GM19468 (cell line): ENCODE data around the gene B9D2.

Experiments
- ATAC-seq: cut with Tn5 transposase; IDR thresholded peaks from one replicate; pipeline ENCODE4 v1.9.1; 2021; ENCODE audit warnings: mild to moderate bottlenecking, moderate library complexity, moderate number of reproducible peaks; ENCODE audit not compliant: unreplicated experiment; ENCODE audit errors: extremely low read depth

The B9D2 gene

DNA sequence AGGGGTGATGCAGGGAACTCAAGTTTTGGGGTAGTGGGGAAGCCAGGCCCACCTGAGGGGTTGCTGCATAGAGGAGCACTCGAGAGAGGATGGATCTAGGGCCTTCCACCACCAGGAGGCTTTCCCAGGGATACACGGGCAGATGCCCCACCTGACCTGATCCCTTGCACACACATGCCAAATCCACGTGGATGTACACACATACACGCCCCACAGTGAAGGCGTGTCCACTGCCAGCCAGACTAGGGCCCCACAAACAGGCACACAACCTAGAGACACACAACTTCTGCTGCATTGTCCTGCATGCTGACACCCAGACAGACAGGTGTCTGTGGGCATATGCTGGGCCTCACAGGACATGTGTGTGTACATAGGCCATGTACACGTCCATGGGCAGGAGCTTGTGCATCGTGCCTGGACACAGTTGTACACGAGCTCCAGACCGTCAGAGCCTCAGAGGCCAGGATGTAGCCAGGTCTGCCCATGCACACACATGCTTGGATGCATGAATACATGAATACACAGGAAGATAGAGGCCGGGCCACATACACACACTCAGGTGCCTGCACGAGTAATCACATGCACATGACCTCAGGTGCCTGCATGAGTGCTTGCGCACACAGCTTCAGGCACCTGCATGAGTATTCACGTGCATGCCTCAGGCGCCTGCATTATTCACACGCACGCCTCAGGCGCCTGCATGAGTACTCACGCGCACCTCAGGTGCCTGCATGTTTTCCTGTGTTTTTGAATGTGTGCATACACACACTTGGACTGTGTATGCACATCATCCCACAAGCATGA, 45.1 kb downstream of the B9D2 start:
- ATAC-seq, result no peak

DNA sequence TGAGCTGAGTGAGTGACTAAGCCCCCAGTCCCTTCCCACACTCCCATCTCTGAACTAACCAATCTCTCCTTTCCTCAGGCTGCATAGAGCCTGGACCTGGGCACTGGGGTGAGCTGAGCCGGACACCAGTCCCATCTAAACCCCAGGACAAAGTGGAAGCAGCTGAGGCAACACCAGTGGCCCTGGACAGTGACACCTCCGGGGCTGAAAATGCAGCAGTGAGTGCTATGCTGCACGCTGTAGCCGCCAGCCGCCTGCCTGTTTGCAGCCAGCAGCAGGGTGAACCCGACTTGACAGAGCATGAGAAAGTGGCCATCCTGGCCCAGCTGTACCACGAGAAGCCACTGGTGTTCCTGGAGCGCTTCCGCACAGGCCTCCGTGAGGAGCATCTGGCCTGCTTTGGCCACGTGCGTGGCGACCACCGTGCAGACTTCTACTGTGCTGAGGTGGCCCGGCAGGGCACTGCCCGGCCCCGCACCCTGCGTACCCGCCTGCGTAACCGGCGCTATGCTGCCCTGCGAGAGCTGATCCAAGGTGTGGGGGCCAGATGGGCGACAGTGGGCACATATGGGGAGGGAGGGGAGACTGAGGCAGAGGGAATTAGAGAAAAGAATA, 47.5 kb downstream of the B9D2 start:
- no peak for ATAC-seq

DNA sequence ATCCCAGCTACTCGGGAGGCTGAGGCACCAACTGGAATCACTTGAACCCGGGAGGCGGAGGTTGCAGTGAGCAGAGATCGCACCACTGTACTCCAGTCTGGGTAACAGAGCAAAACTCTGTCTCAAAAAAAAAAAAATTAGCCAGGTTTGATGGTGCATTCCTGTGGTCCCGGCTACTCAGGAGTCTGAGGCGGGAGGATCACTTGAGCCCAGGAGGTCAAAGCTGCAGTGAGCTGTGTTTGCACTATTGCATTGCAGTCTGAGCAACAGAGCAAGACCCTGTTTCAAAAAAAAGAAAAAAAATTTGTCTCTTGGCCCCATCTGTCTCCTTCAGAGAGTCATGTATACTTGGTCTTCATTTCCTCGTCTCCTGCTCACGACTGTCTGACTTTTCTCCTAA, 52.3 kb downstream of the B9D2 start:
- ATAC-seq, result no peak

DNA sequence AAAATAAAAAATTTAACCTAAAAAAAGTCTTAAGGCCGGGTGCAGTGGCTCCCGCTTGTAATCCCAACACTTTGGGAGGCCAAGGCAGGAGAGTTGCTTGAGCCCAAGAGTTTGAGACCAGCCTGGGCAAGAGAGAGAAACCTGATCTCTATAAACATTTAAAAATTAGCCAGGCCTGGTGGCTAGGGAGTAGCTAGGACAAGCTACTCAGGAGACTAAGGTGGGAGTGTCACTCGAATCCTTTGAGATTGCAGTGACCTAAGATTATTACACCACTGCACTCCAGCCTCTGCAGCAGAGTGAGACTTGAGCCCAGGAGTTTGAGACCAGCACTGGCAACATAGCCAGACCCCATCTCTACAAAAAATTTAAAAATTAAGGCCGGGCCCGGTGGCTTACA, 52.9 kb downstream of the B9D2 start:
- no peak for ATAC-seq

DNA sequence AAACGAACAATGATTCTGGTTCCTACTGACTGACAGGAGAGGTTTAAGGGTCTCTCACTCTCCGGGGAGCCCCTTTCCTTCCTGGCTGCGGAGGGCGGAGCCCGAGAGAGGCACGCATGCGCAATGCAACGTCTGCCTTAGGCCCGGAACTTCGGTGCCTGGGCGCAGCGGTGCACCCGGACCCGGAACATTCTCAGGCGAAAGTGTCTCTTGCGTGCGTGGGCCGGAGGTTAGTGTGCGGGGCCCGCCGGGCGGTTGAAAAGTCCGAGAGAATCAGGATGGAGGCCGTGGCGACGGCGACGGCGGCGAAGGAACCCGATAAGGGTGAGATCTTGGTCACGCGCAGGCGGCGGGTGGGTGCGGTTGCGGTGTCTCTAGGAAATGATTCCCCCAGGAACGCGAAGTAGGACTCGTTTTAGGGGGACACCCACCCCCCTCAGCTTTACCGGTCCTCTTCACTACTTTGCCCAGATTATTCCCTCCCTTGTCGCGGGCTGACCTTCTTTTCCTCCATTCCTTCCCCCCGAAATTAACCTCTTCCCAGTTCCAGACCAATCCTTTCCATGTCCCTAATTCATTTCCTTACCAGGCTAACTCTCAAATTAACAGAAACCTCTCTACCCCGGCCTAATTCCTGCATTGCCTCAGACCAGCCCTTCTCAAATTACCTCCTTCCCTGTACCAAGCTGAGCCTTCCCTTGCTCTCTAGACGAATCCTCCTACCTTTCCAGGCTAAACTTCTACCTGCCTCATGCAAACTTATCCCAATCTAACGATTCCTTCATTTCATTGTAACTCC, 53.7 kb downstream of the B9D2 start, which contains the start of gene CCDC97:
TSS of gene CCDC97 (plus strand) at position 140 of the 799 bp plus-strand sequence. CDS start at position 279, 139 bp downstream.
- peak; percentile 45 for ATAC-seq

DNA sequence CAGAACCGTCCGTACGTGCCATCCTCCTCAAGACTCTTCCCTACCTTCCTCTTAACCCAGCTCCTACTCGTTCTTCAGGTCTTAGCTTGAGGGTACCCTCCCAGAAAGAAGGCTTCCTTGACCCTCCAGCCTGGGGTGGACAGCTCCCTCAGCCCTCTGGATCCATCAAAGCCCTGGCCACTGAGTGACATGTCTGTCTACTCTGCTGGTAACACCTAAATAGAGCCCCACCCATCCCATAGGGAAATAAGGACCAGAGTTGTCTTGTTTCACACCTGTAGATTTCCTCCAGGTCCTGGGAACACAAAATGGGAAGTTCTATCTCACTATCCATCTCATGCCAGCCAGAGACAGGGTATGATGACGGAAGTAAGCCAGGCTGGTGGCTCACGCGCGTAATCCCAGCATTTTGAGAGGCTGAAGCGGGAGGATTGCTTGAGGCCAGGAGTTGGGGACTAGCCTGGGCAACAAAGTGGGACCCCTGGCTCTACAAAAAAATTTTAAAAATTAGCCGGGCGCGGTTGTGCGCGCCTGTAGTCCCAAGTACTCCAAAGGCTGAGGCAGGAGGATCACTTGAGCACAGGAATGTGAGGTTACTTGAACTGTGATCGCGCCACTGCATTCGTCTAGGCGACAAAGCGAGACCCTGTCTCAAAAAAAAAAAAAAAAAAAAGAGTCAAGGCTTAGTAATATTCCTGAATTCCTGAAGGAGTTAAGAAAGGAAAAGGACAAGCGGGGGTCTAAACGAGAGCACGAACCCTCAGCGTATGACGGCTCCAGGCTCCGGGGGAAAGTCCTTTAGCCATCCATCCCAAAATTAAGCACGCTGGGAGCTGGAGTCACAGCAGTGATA, 54.5 kb downstream of the B9D2 start:
- no peak for ATAC-seq

DNA sequence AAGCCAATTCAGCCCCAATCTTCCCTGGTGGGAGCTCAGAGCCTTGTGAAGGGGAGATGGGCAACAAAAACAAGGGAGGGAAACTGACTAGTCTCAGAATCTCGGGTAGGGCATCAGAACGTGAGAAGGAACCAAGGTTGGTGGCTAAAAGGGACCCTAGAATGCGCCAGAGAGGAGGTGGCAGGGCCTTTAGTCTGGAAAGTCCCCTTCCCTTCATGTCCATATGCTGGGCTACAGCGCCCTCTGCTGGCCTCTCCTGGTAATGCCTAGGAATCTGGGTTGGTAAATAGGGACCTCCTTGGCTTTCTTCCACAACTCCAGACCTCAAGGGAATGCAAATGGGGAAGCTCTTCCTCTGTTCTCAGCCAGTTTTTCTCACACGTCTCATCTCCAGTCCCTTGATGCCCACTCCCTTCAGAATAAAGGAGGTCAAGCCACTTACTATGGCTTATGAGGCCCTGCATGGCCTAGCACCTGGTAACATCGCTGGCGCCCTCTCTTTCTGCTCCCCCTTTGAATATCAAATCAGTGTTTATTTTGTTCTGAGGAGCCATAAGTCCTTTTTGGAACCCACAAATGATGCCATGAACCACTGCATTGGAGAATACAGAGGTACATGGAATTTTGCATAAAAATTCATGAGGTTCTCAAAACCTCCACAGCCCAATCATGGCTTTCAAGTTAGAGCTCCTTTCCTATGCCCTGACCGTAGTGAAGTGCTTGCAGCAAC, 55.3 kb downstream of the B9D2 start:
- no peak for ATAC-seq

DNA sequence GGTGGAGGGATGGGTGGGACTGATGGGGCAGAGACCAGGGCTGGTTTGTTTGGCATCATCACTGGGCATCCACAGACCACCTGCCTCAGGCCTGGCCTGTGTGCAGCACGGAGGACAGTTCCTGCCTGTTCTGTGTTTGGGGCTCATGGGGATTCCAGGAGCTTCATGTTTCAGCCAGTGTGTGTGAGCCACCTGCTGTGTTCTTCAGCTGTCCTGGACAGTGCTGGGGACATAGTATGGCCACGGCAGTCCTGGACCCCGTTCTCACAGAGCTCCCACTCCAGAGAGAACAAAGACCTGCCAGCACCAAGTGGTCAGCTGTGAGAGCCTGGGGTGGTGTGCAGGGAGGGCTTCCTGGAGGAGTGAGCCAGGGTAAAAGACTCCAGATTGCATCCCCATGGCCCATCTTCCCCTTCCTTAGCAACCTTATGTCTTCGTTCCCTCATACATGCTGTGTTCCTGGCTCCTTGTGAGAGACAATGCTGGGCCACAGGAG, 55.9 kb downstream of the B9D2 start:
- ATAC-seq, result no peak

DNA sequence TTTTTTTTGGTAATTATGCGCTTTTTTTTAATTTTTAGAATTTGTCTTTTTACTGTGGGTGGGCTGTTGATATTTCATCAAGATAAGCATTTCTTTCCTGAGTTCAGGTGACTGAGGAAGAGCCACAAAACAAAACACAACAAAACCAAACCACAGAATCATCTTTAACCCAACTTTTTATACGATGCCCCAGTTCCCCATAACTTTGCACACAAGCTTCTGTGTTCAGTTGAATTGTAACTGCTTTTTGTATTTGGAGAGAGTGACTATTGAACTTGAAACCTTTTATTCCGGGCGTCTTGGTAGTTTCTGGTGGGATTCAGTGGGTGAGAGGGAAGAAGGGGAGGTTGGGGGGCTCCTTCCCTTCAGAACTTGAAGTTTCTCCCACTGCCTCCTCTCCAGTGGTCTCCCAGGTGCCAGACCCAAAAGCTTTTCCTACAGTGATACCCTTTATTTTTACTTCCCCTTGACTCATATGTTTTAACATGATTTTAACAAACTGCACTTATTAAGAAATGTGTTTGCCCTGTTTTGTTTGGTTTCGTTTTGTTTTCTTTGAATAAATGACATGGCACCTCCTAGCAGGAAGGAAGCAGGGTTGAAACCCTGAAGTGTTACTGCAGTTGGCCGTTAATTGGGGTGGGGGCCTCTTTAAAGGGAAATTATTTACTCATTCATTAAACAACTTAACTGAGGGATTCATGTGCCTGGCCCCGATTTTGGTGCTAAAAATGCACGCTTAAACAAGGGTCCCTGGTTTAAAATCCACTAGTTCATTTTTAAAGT, 56.7 kb downstream of the B9D2 start:
- no peak for ATAC-seq

DNA sequence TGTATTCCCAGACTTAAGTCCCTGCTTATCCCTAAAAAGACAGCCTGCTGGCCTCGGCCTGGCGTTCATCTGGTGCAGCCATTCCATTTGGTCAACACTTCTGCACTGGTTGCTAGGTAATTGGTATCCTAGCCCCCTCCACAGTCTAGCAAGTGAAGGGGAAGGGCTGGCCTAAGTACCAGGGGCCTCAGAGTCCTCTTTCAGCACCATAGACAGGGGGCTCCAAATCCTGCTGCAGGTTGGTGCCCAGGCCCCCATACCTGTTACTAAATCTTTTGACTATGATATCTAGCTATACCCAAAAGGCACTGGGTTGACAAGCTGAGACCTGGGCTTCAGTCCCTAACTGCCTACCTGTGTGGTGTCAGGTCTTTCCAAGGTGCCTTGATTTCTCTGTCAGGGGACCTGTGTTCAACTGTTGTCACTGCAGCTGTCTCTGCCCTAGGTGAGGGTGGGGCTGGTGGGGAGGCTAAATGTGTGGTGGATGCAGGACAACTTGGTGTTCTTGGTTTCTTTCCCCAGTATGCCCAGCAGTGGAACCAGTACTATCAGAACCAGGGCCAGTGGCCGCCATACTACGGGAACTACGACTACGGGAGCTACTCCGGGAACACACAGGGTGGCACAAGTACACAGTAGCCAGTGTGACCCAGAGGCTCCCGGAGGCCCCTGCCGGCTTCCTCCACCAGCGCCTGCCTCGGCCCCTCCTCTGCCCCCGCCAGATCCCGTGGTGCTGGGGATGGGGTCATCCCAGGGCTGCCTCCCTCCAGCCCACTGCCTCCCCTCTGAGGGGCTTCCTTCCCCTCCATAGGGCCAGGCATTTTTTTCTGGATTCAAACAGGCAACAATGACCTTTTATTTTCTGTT, 57.8 kb downstream of the B9D2 start:
- ATAC-seq, result no peak

DNA sequence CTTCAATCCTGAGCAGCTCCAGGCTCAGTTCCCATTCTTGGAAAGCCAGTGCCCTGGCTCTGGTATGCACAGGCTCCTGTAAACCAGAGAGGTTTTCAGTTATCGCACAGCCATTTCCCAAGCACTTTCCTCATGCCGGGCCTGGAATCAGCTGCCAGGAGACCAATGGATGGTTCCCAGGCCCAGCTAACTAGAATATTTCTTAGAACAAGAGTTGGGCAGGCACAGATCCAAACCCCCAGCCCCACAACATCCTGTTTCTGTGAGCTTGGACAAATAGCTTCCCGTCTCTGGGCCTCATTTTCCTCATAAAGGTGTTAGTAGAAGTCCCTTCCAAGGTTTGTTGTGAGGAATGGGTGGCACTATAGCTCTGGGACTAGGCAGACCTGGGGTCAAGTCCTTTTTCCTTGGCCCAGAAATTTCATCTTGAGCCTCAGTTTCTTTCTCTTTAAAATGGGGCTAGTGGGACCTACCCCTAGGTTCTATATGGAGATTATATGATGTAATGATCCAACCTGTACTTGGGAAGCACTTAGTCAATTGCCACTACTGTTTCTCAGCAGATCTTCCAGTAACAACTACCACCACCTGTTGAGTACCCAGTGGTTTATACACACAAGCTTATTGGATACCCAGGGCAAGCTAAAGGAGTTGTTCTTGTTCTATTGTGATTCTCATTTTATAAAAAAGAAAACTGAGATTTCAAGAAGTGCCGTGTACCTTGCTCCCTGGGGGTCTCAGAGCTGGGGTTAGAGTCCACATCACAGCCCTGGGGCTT, 59.1 kb downstream of the B9D2 start:
- no peak for ATAC-seq
